HepG2 (cell line): ENCODE measurements around the gene CALD1. TPM values are rescaled to one million over a fixed set of nuclear protein-coding genes. Genes with fewer than 3 reads are reported as not detected.
A peak's percentile ranks its signal among the peaks of the same experiment; 100 is the strongest.

Experiments
- ARHGAP35 ChIP-seq: sonication (generic); formaldehyde crosslinking; IDR thresholded peaks from 2 replicates; pipeline ENCODE4 v1.9.0; 2022; ENCODE audit warnings: mild to moderate bottlenecking, inconsistent platforms, moderate library complexity, missing genetic modification reagents, borderline replicate concordance
- CREM ChIP-seq, 2 experiments: sonication (generic) in 1 of 2; formaldehyde crosslinking in 1 of 2; IDR thresholded peaks; 2 replicates each; pipeline versions ENCODE4 v1.4.0 to v1.6.1; 2016 to 2020; ENCODE audit warnings: antibody characterized with exemption in 1 of 2, mild to moderate bottlenecking in 1 of 2, missing genetic modification reagents in 1 of 2
- FOXA1 ChIP-seq, 2 experiments: fragments of 450-650 bp in 1 of 2; sonication (generic) in 1 of 2; formaldehyde crosslinking in 1 of 2; IDR thresholded peaks; 2 replicates each; pipeline versions ENCODE4 v1.4.0 to v1.6.1; 2016 to 2020; ENCODE audit warnings: missing genetic modification reagents in 1 of 2
- GFI1 ChIP-seq: sonication (generic); formaldehyde crosslinking; IDR thresholded peaks from 2 replicates; pipeline ENCODE4 v1.5.0; 2020; ENCODE audit warnings: missing genetic modification reagents, mild to moderate bottlenecking, borderline replicate concordance
- HDAC2 ChIP-seq: sonication (generic); formaldehyde crosslinking; IDR thresholded peaks from 2 replicates; pipeline ENCODE4 v1.4.0; 2020; ENCODE audit warnings: missing genetic modification reagents
- IRX3 ChIP-seq: sonication (generic); formaldehyde crosslinking; IDR thresholded peaks from 2 replicates; pipeline ENCODE4 v1.8.1; 2023; ENCODE audit warnings: mild to moderate bottlenecking, low read depth, missing genetic modification reagents, borderline replicate concordance
- PHB2 ChIP-seq: fragments of 450-650 bp; IDR thresholded peaks from 2 replicates; pipeline ENCODE4 v1.6.1; 2018; ENCODE audit not compliant: partially characterized antibody
- POLR2G ChIP-seq: fragments of 200-400 bp; formaldehyde crosslinking; IDR thresholded peaks from 2 replicates; pipeline ENCODE4 v1.6.1; 2018; ENCODE audit warnings: mild to moderate bottlenecking, low read depth, low read length, moderate library complexity
- SMAD1 ChIP-seq: sonication (generic); formaldehyde crosslinking; IDR thresholded peaks from 2 replicates; pipeline ENCODE4 v1.4.0; 2020; ENCODE audit warnings: missing genetic modification reagents, low read depth, mild to moderate bottlenecking, borderline replicate concordance
- SRF ChIP-seq: IDR thresholded peaks from 2 replicates; pipeline ENCODE4 v1.6.1; 2011; ENCODE audit warnings: mild to moderate bottlenecking, low read depth, low read length, moderate library complexity
- ZBTB21 ChIP-seq: sonication (generic); formaldehyde crosslinking; IDR thresholded peaks from 2 replicates; pipeline ENCODE4 v1.4.0; 2020; ENCODE audit warnings: missing genetic modification reagents
- ZNF607 ChIP-seq: sonication (generic); formaldehyde crosslinking; IDR thresholded peaks from 2 replicates; pipeline ENCODE4 v1.5.1; 2020; ENCODE audit warnings: missing genetic modification reagents, mild to moderate bottlenecking, borderline replicate concordance
- ZNF703 ChIP-seq: sonication (generic); formaldehyde crosslinking; IDR thresholded peaks from 2 replicates; pipeline ENCODE4 v1.5.1; 2020; ENCODE audit warnings: missing genetic modification reagents, mild to moderate bottlenecking, moderate library complexity, borderline replicate concordance
- polyA plus RNA-seq, 8 experiments: library from polyadenylated mRNA; depleted of rRNA in 3 of 8; stranded (reverse) in 7 of 8; unstranded in 1 of 8; fragments of >200 nt; fragmentation: Illumina TruSeq in 4 of 8; extraction: Trizol in 4 of 8; gene quantifications; 2 replicates each; pipeline versions ENCODE4 v1.2.1 to v1.2.3, GENCODE V29; 2011 to 2016; ENCODE audit warnings: low read depth in 4 of 8, missing spikeins in 1 of 8, mixed read lengths in 1 of 8; ENCODE audit not compliant: insufficient read depth in 1 of 8
- total RNA-seq, 5 experiments: library from RNA; depleted of rRNA; stranded (reverse); fragments of >200 nt; fragmentation: Illumina TruSeq; extraction: Trizol; gene quantifications; 2 replicates each; pipeline ENCODE4 v1.2.3, GENCODE V29; 2016; ENCODE audit warnings: low read depth in 1 of 5
- TF ChIP-seq, protein P1 (sequence below): sonication (generic); formaldehyde crosslinking; IDR thresholded peaks from 2 replicates; pipeline ENCODE4 v1.4.0; 2020; ENCODE audit warnings: mild to moderate bottlenecking, missing genetic modification reagents
- TF ChIP-seq, protein P2 (sequence below): sonication (generic); formaldehyde crosslinking; IDR thresholded peaks from 2 replicates; pipeline ENCODE4 v1.5.1; 2020; ENCODE audit warnings: mild to moderate bottlenecking, moderate library complexity, missing genetic modification reagents

CALD1 gene
- total and polyA plus RNA-seq, 2 of the 13 experiments (the other 11 are each of a cell fraction or from before 2014, with no cell fraction given): 53.0 to 112 TPM

DNA sequence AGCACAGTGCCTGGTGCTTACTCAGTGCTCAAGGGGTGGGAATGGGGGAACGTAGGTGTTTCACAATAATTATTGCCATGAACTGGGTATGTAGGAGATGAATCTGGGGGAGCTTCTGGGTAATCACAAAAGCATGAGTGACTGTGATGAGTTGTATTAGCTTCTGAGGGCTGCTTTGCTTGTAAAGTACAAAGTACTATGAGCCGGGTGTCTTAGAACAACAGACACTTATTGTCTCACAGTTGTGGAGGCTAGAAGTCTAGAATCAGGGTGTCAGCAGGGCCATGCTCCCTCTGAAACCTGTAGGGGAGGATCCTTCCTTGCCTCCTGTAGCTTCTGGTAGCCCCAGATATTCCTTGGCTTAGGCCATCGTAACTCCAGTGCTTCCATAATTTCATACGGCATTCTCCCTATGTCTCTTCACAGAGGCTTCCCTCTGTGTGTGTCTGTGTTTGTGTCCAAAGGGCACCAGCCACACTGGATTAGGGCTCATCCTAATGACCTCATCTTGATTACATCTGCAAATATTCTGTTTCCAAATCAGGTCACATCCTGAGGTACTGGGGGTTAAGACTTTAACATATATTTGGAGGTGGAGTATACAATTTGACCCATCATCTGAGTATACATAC, 122.1 kb downstream of the CALD1 start (continued):
- TF ChIP-seq, protein P1, sequence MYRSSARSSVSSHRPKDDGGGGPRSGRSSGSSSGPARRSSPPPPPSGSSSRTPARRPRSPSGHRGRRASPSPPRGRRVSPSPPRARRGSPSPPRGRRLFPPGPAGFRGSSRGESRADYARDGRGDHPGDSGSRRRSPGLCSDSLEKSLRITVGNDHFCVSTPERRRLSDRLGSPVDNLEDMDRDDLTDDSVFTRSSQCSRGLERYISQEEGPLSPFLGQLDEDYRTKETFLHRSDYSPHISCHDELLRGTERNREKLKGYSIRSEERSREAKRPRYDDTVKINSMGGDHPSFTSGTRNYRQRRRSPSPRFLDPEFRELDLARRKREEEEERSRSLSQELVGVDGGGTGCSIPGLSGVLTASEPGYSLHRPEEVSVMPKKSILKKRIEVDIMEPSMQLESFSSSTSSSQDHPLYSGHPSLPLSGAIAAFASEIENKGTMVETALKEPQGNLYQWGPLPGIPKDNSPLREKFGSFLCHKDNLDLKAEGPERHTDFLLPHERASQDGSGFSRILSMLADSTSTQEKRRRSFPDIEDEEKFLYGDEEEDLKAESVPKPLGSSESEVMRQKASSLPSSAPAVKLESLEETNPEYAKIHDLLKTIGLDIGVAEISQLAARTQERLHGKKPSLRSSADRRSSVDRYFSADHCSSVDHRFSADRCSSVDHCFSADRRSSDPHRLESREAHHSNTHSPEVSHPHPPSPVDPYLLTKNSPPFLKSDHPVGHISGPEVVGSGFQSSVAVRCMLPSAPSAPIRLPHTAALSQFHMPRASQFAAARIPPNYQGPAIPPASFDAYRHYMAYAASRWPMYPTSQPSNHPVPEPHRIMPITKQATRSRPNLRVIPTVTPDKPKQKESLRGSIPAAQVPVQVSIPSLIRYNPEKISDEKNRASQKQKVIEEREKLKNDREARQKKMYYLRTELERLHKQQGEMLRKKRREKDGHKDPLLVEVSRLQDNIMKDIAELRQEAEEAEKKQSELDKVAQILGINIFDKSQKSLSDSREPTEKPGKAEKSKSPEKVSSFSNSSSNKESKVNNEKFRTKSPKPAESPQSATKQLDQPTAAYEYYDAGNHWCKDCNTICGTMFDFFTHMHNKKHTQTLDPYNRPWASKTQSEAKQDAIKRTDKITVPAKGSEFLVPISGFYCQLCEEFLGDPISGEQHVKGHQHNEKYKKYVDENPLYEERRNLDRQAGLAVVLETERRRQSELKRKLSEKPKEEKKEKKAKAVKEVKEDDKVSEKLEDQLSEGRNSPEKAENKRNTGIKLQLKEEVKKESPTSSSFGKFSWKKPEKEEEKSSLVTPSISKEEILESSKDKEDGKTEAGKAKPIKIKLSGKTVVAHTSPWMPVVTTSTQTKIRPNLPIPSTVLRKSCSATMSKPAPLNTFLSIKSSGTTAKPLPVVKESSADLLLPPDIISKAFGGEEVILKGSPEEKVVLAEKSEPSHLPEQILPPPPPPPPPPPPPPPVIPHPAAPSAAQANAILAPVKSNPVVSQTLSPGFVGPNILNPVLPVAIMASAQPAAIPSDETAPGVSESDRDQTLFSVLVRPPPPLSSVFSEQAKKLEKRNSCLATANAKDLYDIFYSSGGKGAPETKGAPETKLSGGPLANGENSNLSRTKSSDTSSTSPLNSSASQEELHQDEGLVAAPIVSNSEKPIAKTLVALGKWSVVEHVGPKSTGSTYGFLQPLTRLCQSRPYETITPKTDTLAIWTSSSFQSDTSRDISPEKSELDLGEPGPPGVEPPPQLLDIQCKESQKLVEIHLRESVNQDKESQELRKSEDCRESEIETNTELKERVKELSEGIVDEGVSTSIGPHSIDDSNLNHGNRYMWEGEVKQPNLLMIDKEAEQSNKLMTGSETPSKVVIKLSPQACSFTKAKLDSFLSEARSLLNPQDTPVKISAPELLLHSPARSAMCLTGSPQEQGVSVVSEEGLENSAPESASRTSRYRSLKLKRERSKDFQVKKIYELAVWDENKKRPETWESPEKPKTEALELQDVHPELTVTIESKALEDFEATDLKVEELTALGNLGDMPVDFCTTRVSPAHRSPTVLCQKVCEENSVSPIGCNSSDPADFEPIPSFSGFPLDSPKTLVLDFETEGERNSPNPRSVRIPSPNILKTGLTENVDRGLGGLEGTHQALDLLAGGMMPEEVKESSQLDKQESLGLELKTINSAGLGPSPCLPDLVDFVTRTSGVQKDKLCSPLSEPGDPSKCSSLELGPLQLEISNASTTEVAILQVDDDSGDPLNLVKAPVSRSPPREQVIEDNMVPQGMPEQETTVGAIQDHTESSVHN (CRISPR knock-in tag): no peak
- TF ChIP-seq CREM (IDR thresholded peaks at IDR 0.05) (peak; percentile 79), CREM (CRISPR knock-in tag; IDR thresholded peaks at IDR 0.05) (no peak), ZNF703 (CRISPR knock-in tag) (no peak), GFI1 (CRISPR knock-in tag) (peak; percentile 7; the same call in 1 of the 2 replicates), SRF (peak; percentile 89), ZBTB21 (CRISPR knock-in tag) (peak; percentile 89), FOXA1 (IDR thresholded peaks at IDR 0.05) (no peak), FOXA1 (CRISPR knock-in tag; IDR thresholded peaks at IDR 0.05) (peak; percentile 77), ARHGAP35 (CRISPR knock-in tag) (no peak), SMAD1 (CRISPR knock-in tag) (no peak), HDAC2 (CRISPR knock-in tag) (peak; percentile 92), POLR2G (peak; percentile 72), ZNF607 (CRISPR knock-in tag) (no peak), IRX3 (CRISPR knock-in tag) (peak; percentile 26; the same call in 1 of the 2 replicates), PHB2 (no peak)
- TF ChIP-seq, protein P2, sequence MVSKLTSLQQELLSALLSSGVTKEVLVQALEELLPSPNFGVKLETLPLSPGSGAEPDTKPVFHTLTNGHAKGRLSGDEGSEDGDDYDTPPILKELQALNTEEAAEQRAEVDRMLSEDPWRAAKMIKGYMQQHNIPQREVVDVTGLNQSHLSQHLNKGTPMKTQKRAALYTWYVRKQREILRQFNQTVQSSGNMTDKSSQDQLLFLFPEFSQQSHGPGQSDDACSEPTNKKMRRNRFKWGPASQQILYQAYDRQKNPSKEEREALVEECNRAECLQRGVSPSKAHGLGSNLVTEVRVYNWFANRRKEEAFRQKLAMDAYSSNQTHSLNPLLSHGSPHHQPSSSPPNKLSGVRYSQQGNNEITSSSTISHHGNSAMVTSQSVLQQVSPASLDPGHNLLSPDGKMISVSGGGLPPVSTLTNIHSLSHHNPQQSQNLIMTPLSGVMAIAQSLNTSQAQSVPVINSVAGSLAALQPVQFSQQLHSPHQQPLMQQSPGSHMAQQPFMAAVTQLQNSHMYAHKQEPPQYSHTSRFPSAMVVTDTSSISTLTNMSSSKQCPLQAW (CRISPR knock-in tag): peak; percentile 45; the same call in 1 of the 2 replicates
